Measurements from ENCODE around the gene HEXA.
"Not testable (repeated sequence)": the region's sequence is repeated elsewhere in the genome, so short reads cannot be mapped to it uniquely, and the experiment has no call there.

The HEXA gene

GRCh38 chr15:72375846-72376581 lies at the start of gene HEXA:
TSS of gene HEXA (minus strand) at chr15:72376014. CDS start at chr15:72375972, 42 bp downstream.
- peak; percentile 94 to 99 (median 98) for DNase-seq

- DNase-seq = no peak
These were observed 47.4 kb upstream of the HEXA start for GRCh38 chr15:72423256-72423655.

GRCh38 chr15:72421484-72421883 lies 45.7 kb upstream of the HEXA start:
- DNase-seq = no peak

GRCh38 chr15:72420576-72420975 lies 44.8 kb upstream of the HEXA start:
- DNase-seq = no peak

DNA sequence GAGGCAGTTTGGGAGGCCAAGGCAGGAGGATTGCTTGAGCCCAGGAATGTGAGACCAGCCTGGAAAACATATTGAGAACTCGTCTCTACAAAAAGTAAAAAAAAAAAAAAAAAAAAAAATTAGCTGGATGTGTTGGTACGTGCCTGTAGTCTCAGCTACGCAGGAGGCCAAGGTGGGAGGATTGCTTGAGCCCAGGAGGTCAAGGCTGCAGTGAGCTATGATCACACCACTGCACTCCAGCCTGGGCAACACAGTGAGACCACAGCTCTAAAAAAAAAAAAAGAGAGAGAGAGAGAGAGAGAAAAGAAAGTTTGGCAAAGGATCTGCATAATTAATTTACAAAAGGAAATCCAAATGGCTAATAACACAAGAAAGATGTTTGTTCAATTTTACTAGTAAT lies 44.0 kb upstream of the HEXA start:
- DNase-seq = not testable (repeated sequence)

DNA sequence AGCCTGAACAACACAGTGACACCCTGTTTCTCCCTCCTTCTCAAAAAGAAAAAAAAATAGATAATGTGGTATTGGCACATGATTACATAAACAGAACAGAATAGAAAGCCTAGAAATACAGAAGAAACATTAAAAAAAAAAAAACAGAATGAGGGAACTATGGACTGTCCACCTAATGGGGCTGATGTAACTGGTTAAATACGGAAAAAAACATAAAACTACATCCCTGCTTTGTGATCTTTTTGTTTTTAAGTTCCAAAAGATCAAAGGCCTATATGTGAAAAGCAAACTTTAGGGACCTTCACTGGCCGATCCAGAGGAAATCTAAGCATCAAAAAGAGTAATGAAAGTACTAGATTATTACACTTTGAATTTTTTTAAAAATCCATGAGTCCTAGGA lies 39.5 kb upstream of the HEXA start:
- DNase-seq = no peak

- DNase-seq = not testable (repeated sequence)
These were observed 37.5 kb upstream of the HEXA start for GRCh38 chr15:72413337-72413736.

DNA sequence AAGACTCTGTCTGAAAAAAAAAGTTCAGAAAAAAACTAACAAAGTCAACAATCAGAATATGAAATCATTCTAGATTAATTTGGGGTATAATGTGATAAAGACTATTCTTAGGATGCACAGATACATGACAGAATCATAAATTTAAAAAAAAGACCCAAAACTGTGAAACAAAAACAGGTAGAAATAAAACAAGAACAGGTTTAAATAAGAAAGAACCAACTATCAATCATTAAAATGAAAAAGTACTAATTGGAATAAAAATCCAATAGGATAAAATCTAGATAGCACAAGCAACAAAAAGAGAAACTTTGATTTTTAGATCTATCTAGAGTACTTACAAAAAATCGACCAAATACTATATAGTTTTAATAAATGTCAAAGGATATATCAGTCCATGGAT lies 35.7 kb upstream of the HEXA start:
- DNase-seq = no peak

DNA sequence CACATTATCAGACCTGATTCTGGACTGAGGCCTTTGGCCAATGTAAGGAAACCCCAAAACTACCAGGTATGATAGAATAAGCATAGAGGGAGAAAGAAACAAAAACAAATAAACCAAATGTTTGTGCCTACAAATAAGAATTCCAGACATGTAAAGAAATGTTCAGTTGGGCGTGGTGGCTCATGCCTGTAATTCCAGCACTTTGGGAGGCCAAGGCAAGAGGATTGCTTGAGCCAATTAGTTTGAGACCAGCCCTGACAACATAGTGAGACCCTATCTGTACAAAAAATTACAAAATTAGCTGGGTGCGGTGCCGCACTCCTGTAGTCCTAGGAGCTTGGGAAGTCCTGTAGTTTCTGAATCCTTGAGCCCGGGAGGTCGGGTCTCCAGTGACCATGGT lies 35.3 kb upstream of the HEXA start:
- no peak for DNase-seq

- no peak for DNase-seq
These were observed 31.1 kb upstream of the HEXA start for GRCh38 chr15:72406936-72407335.

GRCh38 chr15:72404841-72405240 lies 29.0 kb upstream of the HEXA start:
- no peak for DNase-seq

DNA sequence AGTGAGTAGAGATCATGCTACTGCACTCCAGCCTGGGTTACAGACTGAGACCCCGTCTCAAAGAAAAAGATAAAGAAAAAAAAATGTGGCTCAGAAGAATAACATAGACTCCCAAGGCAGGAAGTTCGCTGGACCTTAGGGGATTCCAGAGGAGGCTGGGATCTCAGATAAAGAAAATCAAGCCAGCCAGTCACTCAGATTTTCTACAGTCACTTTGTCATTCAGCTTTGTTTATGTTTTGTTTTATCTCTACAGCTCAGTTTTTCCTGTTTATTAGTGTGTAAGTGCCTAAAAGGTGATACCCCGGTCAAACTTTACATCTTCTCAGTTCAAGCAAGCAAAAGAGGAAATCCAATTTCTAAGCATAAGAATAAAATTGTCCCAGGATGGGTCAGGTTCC lies 28.5 kb upstream of the HEXA start:
- no peak for DNase-seq

GRCh38 chr15:72402726-72403125 lies 26.9 kb upstream of the HEXA start:
- no peak for DNase-seq

- DNase-seq = no peak
These were observed 22.8 kb upstream of the HEXA start for GRCh38 chr15:72398648-72399047.

GRCh38 chr15:72397796-72398588 lies 22.2 kb upstream of the HEXA start, which contains the start of gene TMEM202:
TSS of gene TMEM202 (plus strand) at chr15:72398305. CDS start at chr15:72398327, 22 bp downstream.
- DNase-seq = no peak

DNA sequence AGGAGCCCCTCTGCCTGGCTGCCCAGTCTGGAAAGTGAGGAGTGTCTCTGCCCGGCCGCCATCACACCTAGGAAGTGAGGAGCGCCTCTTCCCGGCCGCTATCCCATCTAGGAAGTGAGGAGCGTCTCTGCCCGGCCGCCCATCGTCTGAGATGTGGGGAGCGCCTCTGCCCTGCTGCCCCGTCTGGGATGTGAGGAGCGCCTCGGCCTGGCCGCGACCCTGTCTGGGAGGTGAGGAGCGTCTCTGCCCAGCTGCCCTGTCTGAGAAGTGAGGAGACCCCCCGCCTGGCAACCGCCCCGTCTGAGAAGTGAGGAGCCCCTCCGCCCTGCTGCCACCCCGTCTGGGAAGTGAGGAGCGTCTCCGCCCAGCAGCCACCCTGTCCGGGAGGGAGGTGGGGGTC lies 20.5 kb upstream of the HEXA start:
- DNase-seq = not testable (repeated sequence)

DNA sequence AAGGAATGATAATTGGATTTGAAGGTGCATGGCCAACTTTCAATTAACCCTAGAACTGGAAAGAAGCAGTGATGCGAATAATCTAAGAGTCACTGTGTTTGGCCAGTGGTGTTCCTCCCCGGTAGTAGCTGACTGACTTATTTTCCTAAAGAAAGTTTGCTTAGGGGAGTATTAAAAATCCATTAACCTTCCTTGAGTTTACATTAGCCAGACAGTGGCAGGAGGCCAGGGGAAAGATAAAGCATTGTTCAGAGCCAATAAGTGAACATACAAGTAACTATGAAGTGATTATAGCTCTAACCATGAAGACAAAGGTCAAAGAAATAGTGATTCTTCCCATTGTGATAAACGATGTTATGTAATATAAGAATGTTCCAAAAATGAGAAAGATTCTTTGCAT lies 13.4 kb upstream of the HEXA start:
- DNase-seq = no peak

DNA sequence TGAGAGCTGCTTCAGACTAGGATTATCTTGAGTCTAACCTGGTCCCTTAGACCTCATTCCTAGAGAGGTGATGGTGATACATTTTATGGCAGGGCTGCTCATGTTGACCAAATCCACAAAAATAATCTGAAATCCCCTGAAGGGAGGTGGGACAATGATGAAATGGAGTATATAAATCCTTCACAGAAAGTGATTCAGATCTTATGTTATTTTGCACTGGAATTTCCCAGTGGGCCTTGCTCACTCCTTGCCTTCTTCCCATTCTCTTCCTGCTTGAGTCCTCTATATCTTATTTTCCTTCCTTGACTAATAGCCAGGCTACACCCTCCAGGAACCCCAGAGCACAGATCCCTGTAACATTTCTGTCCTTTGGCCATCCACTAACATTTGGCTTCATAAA lies 11.9 kb upstream of the HEXA start:
- no peak for DNase-seq

DNA sequence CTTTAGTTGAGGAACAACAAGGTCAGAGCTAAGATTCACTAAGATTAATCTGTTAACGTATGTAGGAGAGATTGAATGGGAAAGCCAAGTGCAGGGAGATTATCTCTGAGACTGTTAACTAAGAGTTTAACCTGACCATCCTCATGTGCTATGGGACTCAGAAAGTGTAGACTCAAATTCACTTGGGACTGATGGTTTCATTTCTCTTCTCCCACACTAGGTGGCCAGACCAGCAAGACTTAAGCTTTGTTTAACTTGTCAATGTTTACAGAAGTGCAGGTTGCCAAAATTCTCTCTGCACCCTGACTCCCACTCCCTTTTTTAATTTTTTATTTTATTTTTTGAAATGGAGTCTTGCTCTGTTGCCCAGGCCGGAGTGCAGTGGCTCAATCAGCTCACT lies 6.3 kb upstream of the HEXA start:
- DNase-seq = no peak

DNA sequence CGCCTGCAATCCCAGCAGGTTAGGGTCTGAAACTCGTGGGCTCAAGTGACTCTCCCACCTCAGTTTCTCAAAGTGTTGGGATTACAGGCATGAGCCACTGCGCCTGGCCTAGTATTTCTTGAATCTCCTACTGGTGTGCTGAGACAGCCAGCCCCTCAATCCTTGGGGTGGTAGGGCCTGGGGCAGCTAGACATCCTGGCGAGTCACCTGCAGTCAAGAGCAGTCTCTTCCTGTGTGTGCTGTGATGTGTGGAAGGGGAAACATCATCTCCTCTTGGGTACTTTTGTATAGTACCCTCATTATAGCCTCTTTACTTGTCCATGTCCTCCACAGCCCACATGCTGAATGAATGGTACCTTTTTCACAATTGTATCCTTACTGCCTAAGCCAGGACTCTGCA lies 4.9 kb upstream of the HEXA start:
- DNase-seq = no peak

GRCh38 chr15:72379856-72380430 lies 4.1 kb upstream of the HEXA start:
- DNase-seq = no peak

- not testable (repeated sequence) for DNase-seq
These were observed 3.3 kb upstream of the HEXA start for GRCh38 chr15:72379106-72379505.

- no peak for DNase-seq
These were observed 1.5 kb upstream of the HEXA start for GRCh38 chr15:72377331-72377730.

- DNase-seq = no peak
These were observed 341 bp downstream of the HEXA start for GRCh38 chr15:72375501-72375845.

Measured in activated naive CD4-positive, alpha-beta T cell (primary cell).